T-helper 2 cell treated with Interferon-gamma antibody and Interleukin-4, amounts not matched to agents 5 μg/mL and 100 μg/mL, for 36 hours (primary cell): ENCODE results near the gene DHX15.
"Not testable (repeated sequence)": the region's sequence is repeated elsewhere in the genome, so short reads cannot be mapped to it uniquely, and the experiment has no call there.

Experiments used
- DNase-seq: peaks from one replicate; pipeline ENCODE4 v3.0.0; 2021; ENCODE audit warnings: low spot score
- H3K27ac Mint-ChIP-seq: one replicate; pipeline ENCODE4 v1.8.0; 2021; ENCODE audit warnings: mild to moderate bottlenecking, mixed read lengths
- H3K27me3 Mint-ChIP-seq: one replicate; pipeline ENCODE4 v1.8.0; 2021; ENCODE audit warnings: low read depth, mixed read lengths
- H3K36me3 Mint-ChIP-seq: one replicate; pipeline ENCODE4 v1.8.0; 2021; ENCODE audit warnings: low read depth, mixed read lengths
- H3K4me1 Mint-ChIP-seq: one replicate; pipeline ENCODE4 v1.8.0; 2021; ENCODE audit warnings: low read depth, mixed read lengths
- H3K4me3 Mint-ChIP-seq: one replicate; pipeline ENCODE4 v1.8.0; 2022; ENCODE audit warnings: mild to moderate bottlenecking, moderate library complexity, mixed read lengths
- H3K9me3 Mint-ChIP-seq: one replicate; pipeline ENCODE4 v1.8.0; 2021; ENCODE audit warnings: mixed read lengths

Gene DHX15

GRCh38 chr4:24511371-24512063 is 72.8 kb downstream of the DHX15 start:
- Mint-ChIP-seq H3K4me3 (no peak overlapping the region), H3K27ac (no peak overlapping the region), H3K9me3 (no peaks in the 10 kb centered on the region), H3K36me3 (peaks cover 9% of the 10 kb centered on the region), H3K27me3 (no peaks in the 10 kb centered on the region), H3K4me1 (no peaks in the 10 kb centered on the region)
- DNase-seq = no peak

- Mint-ChIP-seq H3K4me1 (no peaks in the 10 kb centered on the region), H3K27me3 (no peaks in the 10 kb centered on the region), H3K36me3 (peaks cover 3% of the 10 kb centered on the region), H3K27ac (no peak overlapping the region), H3K4me3 (no peak overlapping the region), H3K9me3 (no peaks in the 10 kb centered on the region)
- DNase-seq = no peak
Observed at GRCh38 chr4:24510091-24510490, 74.3 kb downstream of the DHX15 start.

- H3K36me3 Mint-ChIP-seq = no peaks in the 10 kb centered on the region
- H3K4me1 Mint-ChIP-seq = no peaks in the 10 kb centered on the region
- H3K9me3 Mint-ChIP-seq = no peaks in the 10 kb centered on the region
- no peak overlapping the region for H3K4me3 Mint-ChIP-seq
- H3K27ac Mint-ChIP-seq = no peak overlapping the region
- DNase-seq = no peak
- no peaks in the 10 kb centered on the region for H3K27me3 Mint-ChIP-seq
Observed at GRCh38 chr4:24508541-24508940, 75.8 kb downstream of the DHX15 start.

- Mint-ChIP-seq H3K4me1 (no peaks in the 10 kb centered on the region), H3K9me3 (no peaks in the 10 kb centered on the region), H3K4me3 (no peak overlapping the region), H3K36me3 (no peaks in the 10 kb centered on the region), H3K27me3 (peaks cover 3% of the 10 kb centered on the region), H3K27ac (no peak overlapping the region)
- no peak for DNase-seq
Observed at GRCh38 chr4:24507439-24507838, 76.9 kb downstream of the DHX15 start.

GRCh38 chr4:24503090-24503489 is 81.3 kb downstream of the DHX15 start:
- not testable (repeated sequence) for H3K27ac Mint-ChIP-seq, H3K27me3 Mint-ChIP-seq, H3K9me3 Mint-ChIP-seq

GRCh38 chr4:24497221-24497620 is 87.1 kb downstream of the DHX15 start:
- Mint-ChIP-seq H3K4me3 (no peak overlapping the region), H3K4me1 (no peaks in the 10 kb centered on the region), H3K27me3 (no peaks in the 10 kb centered on the region), H3K36me3 (no peaks in the 10 kb centered on the region), H3K27ac (no peak overlapping the region), H3K9me3 (no peaks in the 10 kb centered on the region)
- no peak for DNase-seq

More at GRCh38 chr4:24503090-24503489, 81.3 kb downstream of the DHX15 start:
- H3K36me3 Mint-ChIP-seq, H3K4me3 Mint-ChIP-seq, H3K4me1 Mint-ChIP-seq, DNase-seq: not testable (repeated sequence)

- no peaks in the 10 kb centered on the region for H3K9me3 Mint-ChIP-seq
- no peaks in the 10 kb centered on the region for H3K36me3 Mint-ChIP-seq
- H3K27me3 Mint-ChIP-seq = no peaks in the 10 kb centered on the region
- H3K27ac Mint-ChIP-seq = no peak overlapping the region
- no peak overlapping the region for H3K4me3 Mint-ChIP-seq
- no peak for DNase-seq
- no peaks in the 10 kb centered on the region for H3K4me1 Mint-ChIP-seq
Observed at GRCh38 chr4:24496597-24496996, 87.8 kb downstream of the DHX15 start.

GRCh38 chr4:24495388-24495787 is 89.0 kb downstream of the DHX15 start:
- no peak overlapping the region for H3K4me3 Mint-ChIP-seq
- no peaks in the 10 kb centered on the region for H3K27me3 Mint-ChIP-seq
- no peaks in the 10 kb centered on the region for H3K9me3 Mint-ChIP-seq
- DNase-seq = no peak
- no peak overlapping the region for H3K27ac Mint-ChIP-seq
- H3K36me3 Mint-ChIP-seq = no peaks in the 10 kb centered on the region
- H3K4me1 Mint-ChIP-seq = no peaks in the 10 kb centered on the region

GRCh38 chr4:24489870-24490269 is 94.5 kb downstream of the DHX15 start:
- DNase-seq = no peak
- Mint-ChIP-seq H3K9me3 (no peaks in the 10 kb centered on the region), H3K4me1 (peaks cover 2% of the 10 kb centered on the region), H3K4me3 (no peak overlapping the region), H3K27me3 (peaks cover 9% of the 10 kb centered on the region), H3K27ac (no peak overlapping the region), H3K36me3 (no peaks in the 10 kb centered on the region)

- peaks cover 9% of the 10 kb centered on the region for H3K27me3 Mint-ChIP-seq
- H3K9me3 Mint-ChIP-seq = no peaks in the 10 kb centered on the region
- peaks cover 2% of the 10 kb centered on the region for H3K4me1 Mint-ChIP-seq
- no peak overlapping the region for H3K4me3 Mint-ChIP-seq
- no peaks in the 10 kb centered on the region for H3K36me3 Mint-ChIP-seq
- no peak overlapping the region for H3K27ac Mint-ChIP-seq
- DNase-seq = peak; percentile 50
Observed at GRCh38 chr4:24488399-24489164, 95.8 kb downstream of the DHX15 start.

GRCh38 chr4:24482871-24483270 is 101.5 kb downstream of the DHX15 start:
- H3K9me3 Mint-ChIP-seq = no peaks in the 10 kb centered on the region
- no peak for DNase-seq
- no peaks in the 10 kb centered on the region for H3K4me1 Mint-ChIP-seq
- H3K36me3 Mint-ChIP-seq = no peaks in the 10 kb centered on the region
- H3K27me3 Mint-ChIP-seq = peaks cover 23% of the 10 kb centered on the region
- H3K4me3 Mint-ChIP-seq = no peak overlapping the region
- no peak overlapping the region for H3K27ac Mint-ChIP-seq

- peaks cover 57% of the 10 kb centered on the region for H3K27me3 Mint-ChIP-seq
- H3K36me3 Mint-ChIP-seq = no peaks in the 10 kb centered on the region
Observed at GRCh38 chr4:24477919-24478318, 106.4 kb downstream of the DHX15 start.

More at GRCh38 chr4:24477919-24478318, 106.4 kb downstream of the DHX15 start:
- Mint-ChIP-seq H3K4me1 (peaks cover 4% of the 10 kb centered on the region), H3K27ac (no peak overlapping the region), H3K9me3 (no peaks in the 10 kb centered on the region), H3K4me3 (no peak overlapping the region)
- DNase-seq = no peak
